GM19240 (cell line): Measurements from ENCODE around the gene SIM2.

Experiments
- DNase-seq: peaks from one replicate; pipeline ENCODE4 v3.0.0; 2011; ENCODE audit warnings: low spot score; ENCODE audit not compliant: insufficient read length

The SIM2 gene

DNA sequence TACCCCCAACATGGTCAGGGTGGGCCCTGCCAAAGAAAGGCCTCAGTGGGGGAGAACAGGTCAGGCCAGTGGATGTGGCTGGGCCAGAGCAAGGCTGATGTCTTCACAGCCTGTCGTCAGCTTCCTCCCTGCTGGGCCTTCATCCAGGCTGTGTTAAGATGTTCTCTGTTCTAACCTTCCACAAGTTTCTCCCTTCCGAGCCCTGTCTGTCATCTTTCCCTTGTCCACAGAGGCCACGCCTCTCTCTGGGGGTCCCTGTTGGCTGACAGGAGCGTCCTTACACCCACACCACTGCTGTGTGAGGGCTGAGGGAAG, 36.2 kb downstream of the SIM2 start:
- DNase-seq = no peak

GRCh38 chr21:36735724-36736320, 36.9 kb downstream of the SIM2 start:
- DNase-seq = no peak

- DNase-seq = no peak
These were observed 39.7 kb downstream of the SIM2 start for GRCh38 chr21:36738489-36739126.

DNA sequence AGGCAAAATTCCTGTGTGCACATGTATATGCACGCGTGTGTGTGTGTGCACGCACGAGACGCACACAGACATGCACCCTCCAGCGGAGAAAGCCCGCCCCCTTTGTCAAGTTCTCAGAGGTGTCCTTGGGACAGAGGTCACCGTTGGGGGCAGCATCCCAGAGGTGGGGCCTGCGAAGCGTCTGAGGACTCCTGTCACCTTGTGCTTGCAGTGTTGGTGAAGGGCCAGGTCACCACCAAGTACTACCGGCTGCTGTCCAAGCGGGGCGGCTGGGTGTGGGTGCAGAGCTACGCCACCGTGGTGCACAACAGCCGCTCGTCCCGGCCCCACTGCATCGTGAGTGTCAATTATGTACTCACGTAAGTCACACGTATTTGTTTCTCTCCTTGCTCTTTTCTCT, 42.6 kb downstream of the SIM2 start:
- DNase-seq = no peak

DNA sequence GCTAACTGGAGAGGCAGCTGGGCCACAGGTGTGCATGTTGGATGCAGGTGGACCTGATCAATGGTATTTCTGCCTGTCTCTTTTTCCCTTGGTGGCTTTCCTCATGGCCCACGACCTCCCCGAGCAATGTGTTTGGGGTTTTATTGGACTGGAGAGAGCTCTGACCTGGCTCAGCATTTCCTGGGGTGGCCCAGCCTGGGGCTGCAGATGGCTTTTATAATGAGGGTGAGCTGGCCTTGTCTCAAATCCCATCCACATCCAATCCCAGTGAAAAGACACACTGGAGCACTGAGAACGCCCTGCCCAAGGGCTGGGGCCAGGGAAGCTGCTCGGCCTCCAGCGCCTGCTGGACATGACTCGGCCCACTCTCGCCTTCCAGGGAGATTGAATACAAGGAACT, 44.1 kb downstream of the SIM2 start:
- no peak for DNase-seq

DNA sequence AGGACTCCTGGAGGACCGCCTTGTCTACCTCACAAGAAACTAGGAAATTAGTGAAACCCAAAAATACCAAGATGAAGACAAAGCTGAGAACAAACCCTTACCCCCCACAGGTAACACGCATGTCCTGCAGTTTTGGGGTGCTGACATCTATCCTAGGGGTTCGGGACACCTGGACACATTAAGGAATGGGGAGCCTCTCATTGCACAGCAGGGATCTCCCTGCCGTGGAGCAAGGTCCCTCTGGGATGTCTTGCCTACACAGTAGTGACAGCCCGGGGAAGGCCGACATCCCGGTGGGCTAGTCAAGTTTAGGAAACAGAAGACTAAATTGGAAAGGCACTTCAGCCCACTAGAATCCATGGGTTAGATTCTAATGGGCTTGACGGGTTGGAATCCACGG, 44.5 kb downstream of the SIM2 start:
- no peak for DNase-seq

- no peak for DNase-seq
These were observed 45.3 kb downstream of the SIM2 start for GRCh38 chr21:36744190-36744559.

GRCh38 chr21:36744560-36745231, 45.8 kb downstream of the SIM2 start:
- DNase-seq = no peak

DNA sequence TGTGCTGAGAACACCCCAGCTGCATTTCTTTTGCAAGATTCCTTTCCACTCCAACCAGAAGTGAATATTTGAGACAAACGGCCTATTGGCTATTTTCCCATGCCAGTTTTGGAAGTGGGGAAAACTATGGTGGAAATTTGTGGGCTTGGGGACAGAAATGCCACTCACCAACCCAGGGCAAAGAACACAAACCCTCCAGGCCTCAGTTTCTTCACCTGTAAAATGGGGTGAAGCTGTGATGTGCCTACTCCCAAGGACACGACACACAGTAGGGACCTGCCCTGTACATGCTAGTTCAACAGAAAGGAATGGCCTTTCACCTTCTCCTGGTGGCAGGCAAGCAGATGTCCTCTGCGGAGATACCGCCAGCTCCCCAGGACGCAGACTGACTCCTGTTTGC, 46.5 kb downstream of the SIM2 start:
- DNase-seq = no peak

DNA sequence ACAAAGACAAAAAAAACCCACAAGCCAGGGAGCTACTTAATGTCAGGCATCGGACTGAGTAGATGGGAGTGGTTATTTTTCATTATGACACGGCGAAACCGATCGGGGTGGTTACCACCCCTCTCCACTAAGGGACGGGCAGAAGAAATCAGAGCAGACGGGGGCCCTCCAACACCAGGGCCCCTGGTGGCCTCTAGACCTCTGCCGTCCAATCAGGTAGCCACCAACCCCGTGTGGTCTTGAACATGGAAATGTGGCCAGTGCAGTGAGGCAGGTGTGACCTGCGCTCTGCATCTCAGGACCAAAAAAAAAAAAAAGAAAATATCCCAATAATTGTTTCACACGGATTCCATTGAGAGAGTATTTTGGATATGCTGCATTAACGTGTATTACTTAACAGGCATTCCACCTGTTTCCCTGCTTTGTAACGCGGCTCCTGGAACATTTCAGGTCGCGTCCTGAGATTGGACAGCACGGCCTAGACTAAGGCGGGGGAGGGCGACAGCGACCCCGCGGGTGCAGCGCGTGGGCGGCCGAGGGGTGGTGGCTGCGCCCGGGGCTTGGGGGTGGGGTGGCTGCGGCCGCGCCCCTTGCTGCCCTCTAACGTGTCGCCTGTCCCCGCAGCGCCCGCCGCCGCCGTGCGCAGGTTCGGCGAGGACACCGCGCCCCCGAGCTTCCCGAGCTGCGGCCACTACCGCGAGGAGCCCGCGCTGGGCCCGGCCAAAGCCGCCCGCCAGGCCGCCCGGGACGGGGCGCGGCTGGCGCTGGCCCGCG, 48.3 kb downstream of the SIM2 start:
- no peak for DNase-seq

GRCh38 chr21:36747815-36748383, 49.0 kb downstream of the SIM2 start:
- no peak for DNase-seq

- DNase-seq = no peak
These were observed 51.1 kb downstream of the SIM2 start for GRCh38 chr21:36749935-36750575.

- DNase-seq = no peak
These were observed 51.7 kb downstream of the SIM2 start for GRCh38 chr21:36750576-36750959.

DNA sequence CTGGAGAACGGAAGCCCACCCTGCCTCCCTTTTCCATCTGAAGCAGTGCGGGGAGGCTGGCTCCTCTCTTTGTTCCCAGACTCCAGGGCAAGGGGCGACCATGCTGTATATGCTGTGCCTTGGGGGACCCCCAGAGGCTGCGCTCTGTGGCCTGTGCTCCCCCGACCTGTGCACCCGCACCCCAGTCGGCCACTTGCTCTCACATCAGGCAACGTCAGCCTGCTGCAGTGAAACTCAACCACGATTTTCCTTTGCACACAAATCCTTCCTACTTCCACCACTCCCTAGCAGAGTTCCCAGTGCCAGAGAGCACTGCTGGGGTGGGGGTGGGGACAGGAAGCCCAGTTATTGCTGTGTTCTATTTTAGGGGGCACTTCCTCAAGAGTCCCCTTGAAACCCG, 52.5 kb downstream of the SIM2 start:
- no peak for DNase-seq

DNA sequence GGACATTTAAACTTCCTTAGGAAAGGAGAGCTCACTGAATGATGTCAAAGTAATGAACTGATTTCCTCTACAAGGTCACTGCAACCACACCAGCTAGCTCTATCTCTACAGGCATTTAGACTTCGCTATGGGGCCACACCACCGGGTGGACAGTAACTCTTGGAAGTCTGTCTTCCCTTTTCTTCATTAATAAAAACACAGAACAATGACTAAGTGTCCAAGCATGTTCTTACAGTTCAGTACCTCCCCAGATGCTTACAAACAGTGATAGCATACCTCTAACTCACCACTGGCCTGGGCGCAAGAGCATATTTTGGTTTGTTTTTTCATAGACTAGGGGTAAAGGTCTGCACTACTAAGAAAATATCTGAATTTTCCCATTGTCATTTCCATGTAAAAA, 54.6 kb downstream of the SIM2 start:
- DNase-seq = no peak

GRCh38 chr21:36754241-36754898, 55.5 kb downstream of the SIM2 start:
- DNase-seq = no peak

DNA sequence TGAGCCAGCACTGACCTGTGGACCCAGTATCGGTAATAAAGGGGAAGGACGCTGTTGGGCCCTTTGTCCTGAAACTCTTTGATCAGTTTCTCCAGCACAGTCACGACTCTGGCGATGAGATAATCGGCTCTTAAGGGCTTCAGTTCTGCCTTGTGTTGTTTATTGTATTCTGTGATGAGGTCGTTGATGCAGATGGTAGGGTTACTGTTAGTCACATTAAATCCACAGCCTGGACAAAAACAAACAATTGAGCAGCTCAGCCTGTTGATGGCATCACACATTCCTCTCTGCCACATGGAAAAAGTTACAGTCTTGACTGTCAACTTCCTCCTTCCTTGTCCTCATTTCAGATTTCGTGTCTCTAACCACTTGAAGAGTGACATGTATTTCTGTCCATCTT, 57.6 kb downstream of the SIM2 start:
- no peak for DNase-seq

DNA sequence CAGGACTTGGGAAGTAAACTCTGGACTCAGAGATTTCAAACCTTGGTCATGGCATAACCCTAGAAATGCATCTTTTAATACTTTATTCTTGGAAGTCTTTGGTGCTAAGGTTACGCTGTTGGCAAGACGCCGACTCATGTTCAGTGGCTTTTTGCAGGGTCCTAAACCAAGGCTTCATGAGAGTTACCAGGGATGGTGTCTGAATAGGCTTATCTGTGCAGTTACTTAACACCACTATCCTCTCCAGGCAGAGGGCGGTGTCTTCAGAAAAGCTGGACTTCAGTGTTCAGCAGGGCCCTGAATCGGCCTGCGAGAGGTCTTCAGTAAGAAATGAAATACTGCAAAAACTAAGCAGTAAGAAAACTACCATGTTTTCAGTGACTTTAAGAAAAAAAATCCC, 58.3 kb downstream of the SIM2 start:
- no peak for DNase-seq

DNA sequence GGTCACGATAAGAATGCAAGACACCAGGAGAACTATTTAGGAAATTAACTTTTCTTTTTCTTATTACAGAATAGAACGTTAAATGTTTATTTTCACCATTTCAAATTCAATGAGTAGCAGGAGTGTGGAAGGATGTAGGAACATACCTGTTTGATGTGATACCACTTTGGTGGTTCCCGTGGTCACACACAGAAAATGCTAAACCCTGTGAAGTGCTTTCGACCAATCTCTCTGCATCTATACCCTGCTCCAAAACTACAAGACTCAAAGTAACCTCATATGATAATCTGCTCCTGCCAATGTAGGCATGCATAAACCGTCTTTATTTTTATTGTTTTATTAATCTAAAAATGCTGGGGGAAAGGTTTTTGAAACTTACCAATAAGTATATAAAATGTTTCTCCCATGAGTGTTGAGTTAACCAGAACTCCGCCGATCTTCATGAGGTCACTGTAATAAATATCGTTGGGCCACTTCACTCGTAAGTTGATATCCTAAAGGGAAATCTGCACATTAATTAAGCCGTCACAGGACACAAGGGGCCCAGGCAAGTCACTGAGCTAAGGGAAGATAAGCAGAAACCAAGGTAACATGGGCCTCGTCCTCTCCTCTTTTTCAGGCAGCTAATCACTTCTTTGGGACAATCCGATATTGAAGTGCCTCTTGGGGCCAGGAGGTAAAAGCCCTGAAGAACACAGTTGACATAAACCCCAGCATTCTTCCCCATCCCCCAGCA, 60.6 kb downstream of the SIM2 start:
- no peak for DNase-seq

DNA sequence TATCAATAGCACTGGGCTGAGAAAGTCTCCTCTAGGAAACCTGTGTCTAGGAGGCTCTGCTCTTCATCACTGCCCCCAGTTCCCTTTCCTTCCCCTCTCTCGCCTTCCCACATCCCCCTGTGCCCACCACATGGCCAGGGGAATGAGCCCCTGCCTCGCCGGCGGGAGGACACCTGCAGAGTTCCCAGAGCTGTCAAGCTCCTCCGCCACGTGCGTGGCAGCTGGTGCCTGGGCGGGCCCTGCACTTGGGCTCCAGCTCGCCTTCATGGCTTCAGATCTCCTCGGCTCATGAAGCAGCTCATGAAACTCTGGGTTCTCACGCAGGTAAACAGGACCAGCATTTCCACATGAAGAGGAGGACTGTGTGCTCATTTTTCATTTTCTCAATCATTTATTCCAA, 62.8 kb downstream of the SIM2 start:
- no peak for DNase-seq

DNA sequence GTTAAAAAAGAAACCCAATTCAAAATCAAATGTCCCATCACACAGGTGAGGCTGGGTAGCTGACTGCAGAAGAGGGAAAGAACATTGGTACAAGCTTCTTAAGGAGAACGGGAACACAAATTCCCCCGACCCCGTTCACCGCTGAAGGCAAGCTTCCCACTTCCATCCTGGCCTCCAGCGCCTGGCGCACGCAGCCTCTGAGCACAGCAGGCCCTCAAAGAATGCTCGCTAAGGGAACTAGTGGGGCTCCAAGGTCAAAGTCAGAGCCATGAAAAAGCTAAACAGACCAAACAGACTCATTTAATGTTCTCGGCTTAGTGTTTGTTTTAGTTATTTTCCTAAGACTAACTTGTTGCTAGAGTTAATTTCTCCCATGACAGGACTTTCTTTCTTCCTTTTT, 63.7 kb downstream of the SIM2 start:
- DNase-seq = no peak
